Lung (tissue), 12 donors: ENCODE measurements around the gene KIAA1217. TPM values are rescaled to one million over a fixed set of nuclear protein-coding genes. Genes with fewer than 3 reads are reported as not detected.

Source experiments
- ATAC-seq: fragments of 200-7000 bp; cut with Tn5 transposase; one replicate; pipeline ENCODE4 v1.9.1; 2020; ENCODE audit warnings: moderate number of reproducible peaks; ENCODE audit not compliant: insufficient read depth, low FRiP score
- DNase-seq, 3 donors: peaks; one replicate each; pipeline ENCODE4 v3.0.0-alpha.2; 2013 to 2017
- H3K27ac ChIP-seq, 2 donors: one replicate each; pipeline ENCODE4 v1.5.1; 2013; ENCODE audit warnings: mild to moderate bottlenecking in 2 of 2, moderate library complexity in 2 of 2, control low read depth in 1 of 2, inconsistent platforms in 1 of 2, low read depth in 1 of 2, low read length in 1 of 2
- H3K27me3 ChIP-seq, 3 donors: one replicate each; pipeline ENCODE4 v1.5.1; 2013; ENCODE audit warnings: low read length in 2 of 3; ENCODE audit not compliant: control insufficient read depth in 3 of 3, insufficient read depth in 3 of 3
- H3K36me3 ChIP-seq, 4 donors: one replicate each; pipeline ENCODE4 v1.5.1; 2013; ENCODE audit warnings: low read length in 4 of 4, mild to moderate bottlenecking in 1 of 4, moderate library complexity in 1 of 4; ENCODE audit not compliant: control insufficient read depth in 4 of 4, insufficient read depth in 4 of 4
- H3K4me1 ChIP-seq, 5 donors: one replicate each; pipeline ENCODE4 v1.5.1; 2013; ENCODE audit warnings: low read length in 5 of 5, mild to moderate bottlenecking in 2 of 5, moderate library complexity in 1 of 5; ENCODE audit not compliant: control insufficient read depth in 5 of 5, insufficient read depth in 5 of 5
- H3K4me3 ChIP-seq: one replicate; pipeline ENCODE4 v1.5.1; 2013; ENCODE audit warnings: mild to moderate bottlenecking, control low read depth, moderate library complexity
- H3K9ac ChIP-seq, 2 donors: one replicate each; pipeline ENCODE4 v1.5.1; 2013; ENCODE audit warnings: low read length in 2 of 2, control low read depth in 1 of 2; ENCODE audit not compliant: insufficient read depth in 1 of 2
- H3K9me3 ChIP-seq, 4 donors: one replicate each; pipeline ENCODE4 v1.5.1; 2013; ENCODE audit warnings: low read length in 3 of 4, mild to moderate bottlenecking in 1 of 4, moderate library complexity in 1 of 4; ENCODE audit not compliant: control insufficient read depth in 4 of 4, insufficient read depth in 3 of 4
- CTCF ChIP-seq: IDR thresholded peaks from 2 replicates; pipeline ENCODE4 v1.5.1; 2012; ENCODE audit warnings: mild to moderate bottlenecking; ENCODE audit errors: control extremely low read depth, extremely low read depth
- WGBS, 2 donors: extraction: QIAGEN DNeasy Blood & Tissue Kit; methylation state at CpG; one replicate each; pipeline ENCODE4 v1.1.7; 2013; 5-methylcytosine and 5-hydroxymethylcytosine counted together
- polyA plus RNA-seq, 2 donors: library from polyadenylated mRNA; stranded (reverse); fragments of 200-250 nt; gene quantifications; one replicate each; pipeline ENCODE4 v1.2.1, GENCODE V29; 2013
- total RNA-seq, 2 donors: library from RNA; depleted of rRNA in 1 of 2; stranded (reverse); fragments of >200 nt in 1 of 2; gene quantifications; one replicate each; pipeline ENCODE4 v1.2.1, GENCODE V29; 2014 to 2021
- donor health status: control.
- donor health status: control.
- donor health status: Bipolar disorder and iron deficiency.
- donor health status: healthy.
- donor health status: DM: yes; HTN: yes; CAD: no.

The KIAA1217 gene
- total and polyA plus RNA-seq, 4 donors = 5.5 to 58.6 (median 24.1) TPM

DNA sequence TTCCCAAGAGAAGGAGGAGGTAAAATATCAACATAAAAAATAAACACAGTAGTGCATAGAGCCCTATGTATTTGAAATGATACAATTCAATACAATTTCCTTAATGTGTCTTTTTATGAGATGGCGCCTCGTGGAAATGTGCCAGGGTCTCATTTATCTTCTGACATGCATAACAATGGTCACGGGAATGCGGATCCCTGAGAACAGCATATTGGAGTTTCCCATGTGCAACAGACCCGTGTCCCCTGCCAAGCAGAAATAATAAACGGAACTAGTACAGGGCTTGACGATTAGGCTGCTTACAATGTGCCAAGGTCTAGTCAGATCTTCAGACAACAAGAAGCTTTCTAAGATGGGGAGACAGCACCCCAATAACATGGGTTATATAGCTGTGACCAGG is 296.8 kb downstream of the KIAA1217 start:
- 61 to 63% methylated on average over 7 of the region's 7 CpGs for WGBS, 2 donors
- peaks cover 0 to 35% (median 6%) of the 10 kb centered on the region in 5 donors for H3K4me1 ChIP-seq
- H3K9me3 ChIP-seq = no peaks in the 10 kb centered on the region
- H3K36me3 ChIP-seq = peaks cover 3 to 10% (median 5%) of the 10 kb centered on the region in 4 donors
- no peak for TF ChIP-seq CTCF
- DNase-seq (peak; percentile 27 to 71 (median 53)), ATAC-seq (no peak)
- no peak overlapping the region for H3K4me3 ChIP-seq
- H3K27ac ChIP-seq = peak overlapping the region in 1 of 2 donors; percentile 26
- no peaks in the 10 kb centered on the region for H3K27me3 ChIP-seq
- H3K9ac ChIP-seq = no peak overlapping the region

- no peak overlapping the region for H3K4me3 ChIP-seq
- no peak for TF ChIP-seq CTCF
- ATAC-seq (no peak), DNase-seq (peak; percentile 56 to 66 (median 65))
- H3K36me3 ChIP-seq = peaks cover 0 to 14% (median 4%) of the 10 kb centered on the region in 4 donors
- H3K9me3 ChIP-seq = no peaks in the 10 kb centered on the region
- H3K27me3 ChIP-seq = no peaks in the 10 kb centered on the region
- WGBS, 2 donors = 81 to 83% methylated on average over 9 of the region's 9 CpGs
- H3K27ac ChIP-seq = no peak overlapping the region
- H3K9ac ChIP-seq = no peak overlapping the region
- no peaks in the 10 kb centered on the region for H3K4me1 ChIP-seq
These were observed 304.2 kb downstream of the KIAA1217 start for GRCh38 chr10:24513155-24513554.

DNA sequence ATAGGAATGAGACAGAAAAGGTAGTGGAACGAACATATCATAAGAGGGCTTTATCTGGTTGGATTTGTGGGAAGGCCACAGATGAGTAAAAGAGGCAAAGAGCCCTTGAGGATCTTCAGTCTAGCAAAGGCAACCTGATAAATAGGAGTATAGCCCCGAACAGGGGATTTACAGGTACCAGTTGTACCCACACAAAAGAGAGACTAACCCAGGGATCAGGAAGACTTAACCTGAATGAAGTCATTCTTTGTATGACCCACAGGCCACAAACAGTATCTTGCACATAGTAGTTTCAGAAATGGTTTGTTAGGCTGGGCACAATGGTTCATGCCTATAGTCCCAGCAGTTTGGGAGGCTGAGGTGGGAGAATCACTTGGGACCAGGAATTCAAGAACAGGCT is 306.5 kb downstream of the KIAA1217 start:
- no peak for ATAC-seq
- Histone ChIP-seq H3K9me3 (no peaks in the 10 kb centered on the region), H3K4me3 (no peak overlapping the region), H3K9ac (no peak overlapping the region), H3K4me1 (peaks cover 0 to 5% (median 0%) of the 10 kb centered on the region in 5 donors), H3K27me3 (no peaks in the 10 kb centered on the region), H3K27ac (no peak overlapping the region), H3K36me3 (peaks cover 2 to 15% (median 11%) of the 10 kb centered on the region in 4 donors)
- DNase-seq = no peak
- TF ChIP-seq CTCF = no peak
- 89 to 95% methylated on average over 2 of the region's 2 CpGs for WGBS, 2 donors

- TF ChIP-seq CTCF = no peak
- 58 to 69% methylated on average over 7 of the region's 7 CpGs for WGBS, 2 donors
- H3K9me3 ChIP-seq = no peaks in the 10 kb centered on the region
- peak; percentile 36 for ATAC-seq
- peaks cover 7 to 26% (median 11%) of the 10 kb centered on the region in 4 donors for H3K36me3 ChIP-seq
- peaks cover 0 to 5% (median 0%) of the 10 kb centered on the region in 5 donors for H3K4me1 ChIP-seq
- H3K9ac ChIP-seq = no peak overlapping the region
- H3K27me3 ChIP-seq = no peaks in the 10 kb centered on the region
- H3K4me3 ChIP-seq = no peak overlapping the region
- peak overlapping the region in 1 of 2 donors; percentile 1 for H3K27ac ChIP-seq
- DNase-seq = no peak
These were observed 309.5 kb downstream of the KIAA1217 start for GRCh38 chr10:24518411-24518810.
